K562 (cell line): ENCODE measurements around the gene TM7SF3. TPM values are rescaled to one million over a fixed set of nuclear protein-coding genes. Genes with fewer than 3 reads are reported as not detected.

Experiments used
- BDP1 ChIP-seq: IDR thresholded peaks from 3 replicates; pipeline ENCODE4 v1.6.1; 2011; ENCODE audit not compliant: insufficient read length, insufficient read depth
- CBFB ChIP-seq: sonication (generic); formaldehyde crosslinking; IDR thresholded peaks from 2 replicates; pipeline ENCODE4 v1.4.0; 2020; ENCODE audit warnings: mild to moderate bottlenecking, missing genetic modification reagents
- CEBPG ChIP-seq, 3 experiments: fragments of 200-800 bp in 1 of 3; sonication (Bioruptor generic) in 1 of 3; sonication (generic) in 1 of 3; formaldehyde crosslinking in 1 of 3; IDR thresholded peaks in 2 of 3; conservative IDR thresholded peaks in 1 of 3; 2 replicates each; pipeline versions ENCODE4 v1.6.1 to v1.8.0; 2016 to 2022; ENCODE audit warnings: missing compliant biosample characterization in 2 of 3, missing genetic modification characterization in 2 of 3, mild to moderate bottlenecking in 1 of 3, missing genetic modification reagents in 1 of 3
- CTCF ChIP-seq, 3 experiments: IDR thresholded peaks in 2 of 3; conservative IDR thresholded peaks in 1 of 3; 2 replicates each; pipeline ENCODE4 v1.5.1; 2011 to 2012; ENCODE audit warnings: low read length in 3 of 3, mild to moderate bottlenecking in 3 of 3, control low read depth in 2 of 3, improper control_type of control experiment in 1 of 3, inconsistent platforms in 1 of 3, low read depth in 1 of 3, mixed read lengths in 1 of 3, moderate library complexity in 1 of 3; ENCODE audit not compliant: insufficient read depth in 2 of 3
- GABPB2 ChIP-seq: fragments of 250-450 bp; sonication (Bioruptor Pico); conservative IDR thresholded peaks from 2 replicates; pipeline ENCODE4 v1.5.1; 2021; ENCODE audit warnings: mild to moderate bottlenecking
- HBP1 ChIP-seq: fragments of 450-650 bp; formaldehyde crosslinking; IDR thresholded peaks from 2 replicates; pipeline ENCODE4 v1.4.0; 2022; ENCODE audit warnings: missing genetic modification characterization
- POLR2AphosphoS5 ChIP-seq: IDR thresholded peaks from 2 replicates; pipeline ENCODE4 v1.6.1; 2011; ENCODE audit warnings: mild to moderate bottlenecking, low read depth, low read length, moderate library complexity; ENCODE audit not compliant: control insufficient read depth, insufficient read depth
- POLR2G ChIP-seq: fragments of 200-400 bp; formaldehyde crosslinking; IDR thresholded peaks from 2 replicates; pipeline ENCODE4 v1.6.1; 2017; ENCODE audit warnings: low read depth, mild to moderate bottlenecking, antibody characterized with exemption, low read length, moderate library complexity
- PRMT5 ChIP-seq: sonication (generic); formaldehyde crosslinking; IDR thresholded peaks from 2 replicates; pipeline ENCODE4 v1.5.0; 2020; ENCODE audit warnings: missing genetic modification reagents
- RB1 ChIP-seq: fragments of 450-650 bp; IDR thresholded peaks from 2 replicates; pipeline ENCODE4 v1.6.1; 2017; ENCODE audit warnings: low read depth, mild to moderate bottlenecking
- TAF1 ChIP-seq: IDR thresholded peaks from 2 replicates; pipeline ENCODE4 v1.6.1; 2011; ENCODE audit warnings: mild to moderate bottlenecking, low read length, moderate library complexity; ENCODE audit not compliant: insufficient read depth, control insufficient read depth, severe bottlenecking; ENCODE audit errors: extremely low read depth
- TCF7 ChIP-seq: sonication (generic); IDR thresholded peaks from 2 replicates; pipeline ENCODE4 v1.6.1; 2016; ENCODE audit warnings: antibody characterized with exemption, borderline replicate concordance
- TEAD2 ChIP-seq: fragments of 450-650 bp; IDR thresholded peaks from 2 replicates; pipeline ENCODE4 v1.6.1; 2016; ENCODE audit warnings: missing genetic modification characterization, control low read depth, missing compliant biosample characterization
- ZKSCAN8 ChIP-seq: fragments of 200-800 bp; sonication (Bioruptor generic); IDR thresholded peaks from 2 replicates; pipeline ENCODE4 v1.6.1; 2016; ENCODE audit warnings: missing genetic modification characterization, missing compliant biosample characterization
- ZSCAN29 ChIP-seq: fragments of 450-650 bp; IDR thresholded peaks from 2 replicates; pipeline ENCODE4 v1.6.1; 2017
- polyA plus RNA-seq, 8 experiments: library from polyadenylated mRNA; depleted of rRNA in 4 of 8; stranded (reverse) in 5 of 8; unstranded in 3 of 8; fragments of >200 nt; fragmentation: Nextera tagmentation in 2 of 8; fragmentation: Illumina TruSeq in 1 of 8; extraction: Ambion mirVana in 2 of 8; extraction: Trizol in 1 of 8; gene quantifications; 2 replicates each; pipeline versions ENCODE4 v1.2.1 to v1.2.3, GENCODE V29; 2011 to 2014; ENCODE audit warnings: inconsistent platforms in 1 of 8, missing spikeins in 1 of 8
- total RNA-seq, 7 experiments: library from RNA; depleted of rRNA in 6 of 7; stranded (reverse); fragments of >200 nt in 6 of 7; fragmentation: Illumina TruSeq in 2 of 7; extraction: Trizol in 2 of 7; gene quantifications; 2 replicates each; pipeline versions ENCODE4 v1.2.1 to v1.2.3, GENCODE V29; 2011 to 2021; ENCODE audit warnings: low replicate concordance in 1 of 7
- TF ChIP-seq, protein P1 (sequence below): fragments of 250-450 bp; sonication (Bioruptor Pico); IDR thresholded peaks from 2 replicates; pipeline ENCODE4 v1.5.0; 2021
- TF ChIP-seq, protein P2 (sequence below): fragments of 450-650 bp; formaldehyde crosslinking; IDR thresholded peaks from 2 replicates; pipeline ENCODE4 v1.4.0; 2020; ENCODE audit warnings: mild to moderate bottlenecking
- TF ChIP-seq, protein P3 (sequence below): sonication (generic); formaldehyde crosslinking; IDR thresholded peaks from 2 replicates; pipeline ENCODE4 v1.8.0; 2022; ENCODE audit warnings: missing genetic modification reagents, mild to moderate bottlenecking, borderline replicate concordance

The TM7SF3 gene
- total and polyA plus RNA-seq, 9 of the 15 experiments (the other 6 are each of a cell fraction or from before 2014, with no cell fraction given), result 9.3 to 90.4 (median 24.8) TPM

- TF ChIP-seq TCF7, result no peak
- peak; percentile 99 for TF ChIP-seq RB1
- no peak for TF ChIP-seq ZKSCAN8 (CRISPR knock-in tag)
- no peak for TF ChIP-seq CEBPG (CRISPR knock-in tag; IDR thresholded peaks at IDR 0.05)
- TF ChIP-seq CEBPG (tag; conservative IDR thresholded peaks at IDR 0.05 in 1 of 2, IDR thresholded peaks at IDR 0.05 in 1 of 2), result peak in 1 of 2 experiments; percentile 39; a peak in 1 of 4 replicates
- no peak for TF ChIP-seq BDP1
- TF ChIP-seq, protein P1, sequence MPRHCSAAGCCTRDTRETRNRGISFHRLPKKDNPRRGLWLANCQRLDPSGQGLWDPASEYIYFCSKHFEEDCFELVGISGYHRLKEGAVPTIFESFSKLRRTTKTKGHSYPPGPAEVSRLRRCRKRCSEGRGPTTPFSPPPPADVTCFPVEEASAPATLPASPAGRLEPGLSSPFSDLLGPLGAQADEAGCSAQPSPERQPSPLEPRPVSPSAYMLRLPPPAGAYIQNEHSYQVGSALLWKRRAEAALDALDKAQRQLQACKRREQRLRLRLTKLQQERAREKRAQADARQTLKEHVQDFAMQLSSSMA, result no peak
- TF ChIP-seq TAF1, result peak; percentile 15
- TF ChIP-seq ZSCAN29, result no peak
- peak; percentile 49; the same call in 1 of the 2 replicates for TF ChIP-seq POLR2AphosphoS5
- TF ChIP-seq HBP1, result no peak
- peak; percentile 89 for TF ChIP-seq POLR2G
- TF ChIP-seq, protein P2, sequence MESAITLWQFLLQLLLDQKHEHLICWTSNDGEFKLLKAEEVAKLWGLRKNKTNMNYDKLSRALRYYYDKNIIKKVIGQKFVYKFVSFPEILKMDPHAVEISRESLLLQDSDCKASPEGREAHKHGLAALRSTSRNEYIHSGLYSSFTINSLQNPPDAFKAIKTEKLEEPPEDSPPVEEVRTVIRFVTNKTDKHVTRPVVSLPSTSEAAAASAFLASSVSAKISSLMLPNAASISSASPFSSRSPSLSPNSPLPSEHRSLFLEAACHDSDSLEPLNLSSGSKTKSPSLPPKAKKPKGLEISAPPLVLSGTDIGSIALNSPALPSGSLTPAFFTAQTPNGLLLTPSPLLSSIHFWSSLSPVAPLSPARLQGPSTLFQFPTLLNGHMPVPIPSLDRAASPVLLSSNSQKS (CRISPR knock-in tag), result no peak
- TF ChIP-seq PRMT5 (CRISPR knock-in tag), result no peak
- TF ChIP-seq GABPB2 (CRISPR knock-in tag), result no peak
- TF ChIP-seq, protein P3, sequence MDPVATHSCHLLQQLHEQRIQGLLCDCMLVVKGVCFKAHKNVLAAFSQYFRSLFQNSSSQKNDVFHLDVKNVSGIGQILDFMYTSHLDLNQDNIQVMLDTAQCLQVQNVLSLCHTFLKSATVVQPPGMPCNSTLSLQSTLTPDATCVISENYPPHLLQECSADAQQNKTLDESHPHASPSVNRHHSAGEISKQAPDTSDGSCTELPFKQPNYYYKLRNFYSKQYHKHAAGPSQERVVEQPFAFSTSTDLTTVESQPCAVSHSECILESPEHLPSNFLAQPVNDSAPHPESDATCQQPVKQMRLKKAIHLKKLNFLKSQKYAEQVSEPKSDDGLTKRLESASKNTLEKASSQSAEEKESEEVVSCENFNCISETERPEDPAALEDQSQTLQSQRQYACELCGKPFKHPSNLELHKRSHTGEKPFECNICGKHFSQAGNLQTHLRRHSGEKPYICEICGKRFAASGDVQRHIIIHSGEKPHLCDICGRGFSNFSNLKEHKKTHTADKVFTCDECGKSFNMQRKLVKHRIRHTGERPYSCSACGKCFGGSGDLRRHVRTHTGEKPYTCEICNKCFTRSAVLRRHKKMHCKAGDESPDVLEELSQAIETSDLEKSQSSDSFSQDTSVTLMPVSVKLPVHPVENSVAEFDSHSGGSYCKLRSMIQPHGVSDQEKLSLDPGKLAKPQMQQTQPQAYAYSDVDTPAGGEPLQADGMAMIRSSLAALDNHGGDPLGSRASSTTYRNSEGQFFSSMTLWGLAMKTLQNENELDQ (CRISPR knock-in tag), result no peak
- no peak for TF ChIP-seq TEAD2 (tag)
- TF ChIP-seq CBFB (CRISPR knock-in tag), result no peak
- peak; percentile 96 to 97 (median 96) for TF ChIP-seq CTCF (IDR thresholded peaks at IDR 0.05 in 2 of 3, conservative IDR thresholded peaks at IDR 0.05 in 1 of 3; ENCODE audit: insufficient read depth in 2 of 3, low read depth in 1 of 3, low read length in 3 of 3)
Observed at GRCh38 chr12:27014085-27014858, at the start of gene TM7SF3 (continued).
